T-cell (primary cell): ENCODE data around the gene FHOD3. TPM values are rescaled to one million over a fixed set of nuclear protein-coding genes. Genes with fewer than 3 reads are reported as not detected.

ENCODE experiments used
- ATAC-seq, 4 experiments: fragments of 200-7000 bp in 3 of 4; fragments of 150-1000 bp in 1 of 4; cut with Tn5 transposase; replicated peaks in 1 of 4; 1 replicate in 3 of 4; 2 replicates in 1 of 4; pipeline ENCODE4 v1.10.0; 2021; ENCODE audit warnings: moderate library complexity in 3 of 4, mild to moderate bottlenecking in 2 of 4, moderate number of reproducible peaks in 1 of 4
- CTCF ChIA-PET, 2 donors: fragments of 300-600 bp; sonication (Branson Sonifier 250); formaldehyde crosslinking; loops; one replicate each; lab custom pipeline; 2022; ENCODE audit warnings: antibody characterized with exemption in 2 of 2; lab: Charles Lee
- POLR2A ChIA-PET, 2 donors: fragments of 300-600 bp; sonication (Branson Sonifier 250); formaldehyde crosslinking; loops; one replicate each; lab custom pipeline; 2022; ENCODE audit warnings: antibody characterized with exemption in 2 of 2; lab: Charles Lee
- DNase-seq, 35 experiments: peaks; one replicate each; pipeline versions ENCODE4 v3.0.0 to v3.0.0-alpha.2; 2013 to 2023
- H3K27ac ChIP-seq: one replicate; pipeline ENCODE4 v1.5.1; 2013; ENCODE audit warnings: low read length
- H3K27me3 ChIP-seq, 2 experiments: replicated peaks in 1 of 2; 1 replicate in 1 of 2; 2 replicates in 1 of 2; pipeline versions ENCODE4 v1.6.1 to v1.7.0; 2013; ENCODE audit warnings: low read length in 1 of 2, mixed read lengths in 1 of 2; ENCODE audit not compliant: control insufficient read depth in 2 of 2, insufficient read depth in 2 of 2; ENCODE audit errors: extremely low read depth in 1 of 2
- H3K36me3 ChIP-seq, 2 donors: 1 replicate in 1 of 2; 2 replicates in 1 of 2; pipeline versions ENCODE4 v1.6.1 to v1.7.0; 2013; ENCODE audit warnings: low read length in 1 of 2; ENCODE audit not compliant: control insufficient read depth in 2 of 2, insufficient read depth in 1 of 2; ENCODE audit errors: extremely low read depth in 1 of 2
- H3K4me1 ChIP-seq, 2 experiments: 1 replicate in 1 of 2; 2 replicates in 1 of 2; pipeline versions ENCODE4 v1.6.1 to v1.7.0; 2013; ENCODE audit warnings: low read length in 2 of 2, mixed read lengths in 1 of 2; ENCODE audit not compliant: insufficient read depth in 2 of 2, control insufficient read depth in 1 of 2; ENCODE audit errors: extremely low read depth in 1 of 2
- H3K4me3 ChIP-seq, 2 donors: 1 replicate in 1 of 2; 2 replicates in 1 of 2; pipeline versions ENCODE4 v1.5.1 to v1.7.0; 2013; ENCODE audit warnings: mild to moderate bottlenecking in 2 of 2, low read length in 1 of 2, moderate library complexity in 1 of 2; ENCODE audit not compliant: control insufficient read depth in 1 of 2; ENCODE audit errors: extremely low read depth in 1 of 2
- H3K9me3 ChIP-seq: 2 replicates; pipeline ENCODE4 v1.7.0; 2013
- H3K27ac Mint-ChIP-seq, 2 donors: one replicate each; pipeline ENCODE4 v1.8.0; 2020 to 2021; ENCODE audit warnings: mild to moderate bottlenecking in 2 of 2, mixed read lengths in 2 of 2
- H3K27me3 Mint-ChIP-seq, 2 donors: one replicate each; pipeline ENCODE4 v1.8.0; 2021 to 2022; ENCODE audit warnings: mixed read lengths in 2 of 2
- H3K36me3 Mint-ChIP-seq: one replicate; pipeline ENCODE4 v1.8.0; 2021; ENCODE audit warnings: mixed read lengths
- H3K4me1 Mint-ChIP-seq, 3 donors: one replicate each; pipeline ENCODE4 v1.8.0; 2020 to 2022; ENCODE audit warnings: mixed read lengths in 3 of 3, mild to moderate bottlenecking in 1 of 3
- H3K4me3 Mint-ChIP-seq, 3 donors: one replicate each; pipeline ENCODE4 v1.8.0; 2020 to 2022; ENCODE audit warnings: mild to moderate bottlenecking in 3 of 3, mixed read lengths in 3 of 3, moderate library complexity in 3 of 3
- H3K9me3 Mint-ChIP-seq, 3 donors: one replicate each; pipeline ENCODE4 v1.8.0; 2020 to 2022; ENCODE audit warnings: mixed read lengths in 3 of 3
- WGBS: methylation state at CpG from one replicate; pipeline ENCODE4 v1.1.5; 2013; ENCODE audit warnings: missing lambda C conversion rate; ENCODE audit not compliant: insufficient coverage; 5-methylcytosine and 5-hydroxymethylcytosine counted together
- total RNA-seq, 35 experiments: library from RNA in 6 of 35; stranded (reverse) in 6 of 35; fragments of 120-200 nt in 1 of 35; gene quantifications; one replicate each; pipeline versions ENCODE4 v1.2.1 to v1.2.4 and lab custom pipeline; 2013 to 2026

The FHOD3 gene
- total RNA-seq, 5 donors from 2014 or later (not counting 1 experiment from before 2014, with no cell fraction given): 0.06 TPM; not detected in 4

- ChIA-PET CTCF (no interaction called here), POLR2A (no interaction called here)
- H3K27me3 Mint-ChIP-seq: peaks cover 19 to 20% of the 10 kb centered on the region in 2 donors
These were observed 388.1 kb downstream of the FHOD3 start for GRCh38 chr18:36685580-36685979.

GRCh38 chr18:36688020-36688965 lies 390.8 kb downstream of the FHOD3 start:
- H3K36me3 Mint-ChIP-seq: peaks cover 2% of the 10 kb centered on the region
- no peaks in the 10 kb centered on the region for H3K4me1 Mint-ChIP-seq
- H3K4me3 ChIP-seq: no peak overlapping the region
- H3K4me3 Mint-ChIP-seq: no peak overlapping the region
- H3K27ac ChIP-seq: no peak overlapping the region
- no peaks in the 10 kb centered on the region for H3K4me1 ChIP-seq
- H3K36me3 ChIP-seq: no peaks in the 10 kb centered on the region
- WGBS: 0% methylated on average over 1 of the region's 3 CpGs
- ATAC-seq (no peak), DNase-seq (peak in 24 of 35 experiments; percentile 3 to 46 (median 14))
- no peak overlapping the region for H3K27ac Mint-ChIP-seq
- H3K9me3 ChIP-seq: no peaks in the 10 kb centered on the region
- H3K27me3 Mint-ChIP-seq: peaks cover 8 to 13% of the 10 kb centered on the region in 2 donors
- peaks cover 3 to 9% (median 9%) of the 10 kb centered on the region in 3 donors for H3K9me3 Mint-ChIP-seq
- ChIA-PET POLR2A (no interaction called here), CTCF (interaction anchor here (0.5 to 2.0 kb wide), 9 partner anchors 16 to 226 kb away, joined by 3 to 14 read pairs (median 3); no protein-coding TSS in a partner anchor)
- H3K27me3 ChIP-seq: peaks cover 0 to 9% of the 10 kb centered on the region in 2 experiments

More at GRCh38 chr18:36685580-36685979, 388.1 kb downstream of the FHOD3 start:
- no peak overlapping the region for H3K4me3 Mint-ChIP-seq
- ATAC-seq: no peak
- DNase-seq: no peak
- H3K4me1 ChIP-seq: no peaks in the 10 kb centered on the region
- no CpG with 5 or more reads among the region's 2 CpGs for WGBS
- H3K4me1 Mint-ChIP-seq: no peaks in the 10 kb centered on the region
- H3K9me3 Mint-ChIP-seq: peaks cover 3 to 10% (median 9%) of the 10 kb centered on the region in 3 donors
- peaks cover 0 to 10% of the 10 kb centered on the region in 2 experiments for H3K27me3 ChIP-seq
- H3K36me3 ChIP-seq: no peaks in the 10 kb centered on the region
- H3K27ac Mint-ChIP-seq: no peak overlapping the region
- no peak overlapping the region for H3K4me3 ChIP-seq
- no peak overlapping the region for H3K27ac ChIP-seq
- peaks cover 2% of the 10 kb centered on the region for H3K36me3 Mint-ChIP-seq
- H3K9me3 ChIP-seq: no peaks in the 10 kb centered on the region

- WGBS: 100% methylated on average over 1 of the region's 2 CpGs
- H3K27me3 ChIP-seq: peaks cover 0 to 9% of the 10 kb centered on the region in 2 experiments
- no peak overlapping the region for H3K4me3 ChIP-seq
- ATAC-seq (no peak), DNase-seq (no peak)
- POLR2A ChIA-PET: no interaction called here
- no peaks in the 10 kb centered on the region for H3K9me3 ChIP-seq
- no peak overlapping the region for H3K27ac ChIP-seq
- no peaks in the 10 kb centered on the region for H3K36me3 Mint-ChIP-seq
- H3K4me1 ChIP-seq: no peaks in the 10 kb centered on the region
- CTCF ChIA-PET: no interaction called here
- H3K36me3 ChIP-seq: no peaks in the 10 kb centered on the region
- no peaks in the 10 kb centered on the region for H3K9me3 Mint-ChIP-seq
- peaks cover 2 to 4% of the 10 kb centered on the region in 2 donors for H3K27me3 Mint-ChIP-seq
- H3K27ac Mint-ChIP-seq: no peak overlapping the region
- H3K4me1 Mint-ChIP-seq: no peaks in the 10 kb centered on the region
- H3K4me3 Mint-ChIP-seq: no peak overlapping the region
These were observed 394.9 kb downstream of the FHOD3 start for GRCh38 chr18:36692371-36692770.

GRCh38 chr18:36692921-36693332 lies 395.4 kb downstream of the FHOD3 start:
- DNase-seq: no peak
- peaks cover 2 to 4% of the 10 kb centered on the region in 2 donors for H3K27me3 Mint-ChIP-seq
- H3K4me3 Mint-ChIP-seq: no peak overlapping the region
- no peak for ATAC-seq
- H3K4me1 Mint-ChIP-seq: no peaks in the 10 kb centered on the region
- CTCF ChIA-PET: no interaction called here
- H3K36me3 ChIP-seq: no peaks in the 10 kb centered on the region
- H3K27ac Mint-ChIP-seq: no peak overlapping the region
- 89% methylated on average over 7 of the region's 9 CpGs for WGBS
- no peak overlapping the region for H3K4me3 ChIP-seq
- H3K9me3 ChIP-seq: no peaks in the 10 kb centered on the region
- no peak overlapping the region for H3K27ac ChIP-seq
- H3K36me3 Mint-ChIP-seq: no peaks in the 10 kb centered on the region
- peaks cover 0 to 9% of the 10 kb centered on the region in 2 experiments for H3K27me3 ChIP-seq
- H3K4me1 ChIP-seq: no peaks in the 10 kb centered on the region
- POLR2A ChIA-PET: no interaction called here
- H3K9me3 Mint-ChIP-seq: no peaks in the 10 kb centered on the region

GRCh38 chr18:36693931-36694620 lies 396.6 kb downstream of the FHOD3 start:
- no peak for ATAC-seq
- no peak overlapping the region for H3K4me3 Mint-ChIP-seq
- H3K9me3 Mint-ChIP-seq: no peaks in the 10 kb centered on the region
- no peak for DNase-seq
- 85% methylated on average over 7 of the region's 15 CpGs for WGBS
- H3K9me3 ChIP-seq: no peaks in the 10 kb centered on the region
- H3K27ac ChIP-seq: no peak overlapping the region
- H3K27ac Mint-ChIP-seq: no peak overlapping the region
- ChIA-PET CTCF (no interaction called here), POLR2A (interaction anchor here in 1 of 2 donors (0.7 kb wide), 1 partner anchor 105 kb away, joined by 3 read pairs; no protein-coding TSS in a partner anchor)
- peaks cover 0 to 9% of the 10 kb centered on the region in 2 experiments for H3K27me3 ChIP-seq
- H3K36me3 ChIP-seq: no peaks in the 10 kb centered on the region
- H3K4me1 ChIP-seq: no peaks in the 10 kb centered on the region
- no peak overlapping the region for H3K4me3 ChIP-seq
- peaks cover 0 to 4% of the 10 kb centered on the region in 2 donors for H3K27me3 Mint-ChIP-seq
- no peaks in the 10 kb centered on the region for H3K4me1 Mint-ChIP-seq
- H3K36me3 Mint-ChIP-seq: no peaks in the 10 kb centered on the region

GRCh38 chr18:36695806-36696205 lies 398.3 kb downstream of the FHOD3 start:
- H3K4me1 ChIP-seq: no peaks in the 10 kb centered on the region
- H3K27me3 ChIP-seq: peaks cover 0 to 4% of the 10 kb centered on the region in 2 experiments
- no peak overlapping the region for H3K4me3 ChIP-seq
- H3K9me3 Mint-ChIP-seq: no peaks in the 10 kb centered on the region
- no CpG with 5 or more reads among the region's 3 CpGs for WGBS
- no peaks in the 10 kb centered on the region for H3K36me3 Mint-ChIP-seq
- no peaks in the 10 kb centered on the region for H3K4me1 Mint-ChIP-seq
- POLR2A ChIA-PET: no interaction called here
- H3K27ac Mint-ChIP-seq: no peak overlapping the region
- no peak overlapping the region for H3K4me3 Mint-ChIP-seq
- peaks cover 0 to 4% of the 10 kb centered on the region in 2 donors for H3K27me3 Mint-ChIP-seq
- no peak for DNase-seq
- no peaks in the 10 kb centered on the region for H3K36me3 ChIP-seq
- CTCF ChIA-PET: interaction anchor here in 1 of 2 donors (0.7 kb wide), 1 partner anchor 686 kb away, joined by 5 read pairs; no protein-coding TSS in a partner anchor
- H3K9me3 ChIP-seq: no peaks in the 10 kb centered on the region
- no peak overlapping the region for H3K27ac ChIP-seq
- no peak for ATAC-seq
